ENCODE data around the gene SUPT7L.

DNA sequence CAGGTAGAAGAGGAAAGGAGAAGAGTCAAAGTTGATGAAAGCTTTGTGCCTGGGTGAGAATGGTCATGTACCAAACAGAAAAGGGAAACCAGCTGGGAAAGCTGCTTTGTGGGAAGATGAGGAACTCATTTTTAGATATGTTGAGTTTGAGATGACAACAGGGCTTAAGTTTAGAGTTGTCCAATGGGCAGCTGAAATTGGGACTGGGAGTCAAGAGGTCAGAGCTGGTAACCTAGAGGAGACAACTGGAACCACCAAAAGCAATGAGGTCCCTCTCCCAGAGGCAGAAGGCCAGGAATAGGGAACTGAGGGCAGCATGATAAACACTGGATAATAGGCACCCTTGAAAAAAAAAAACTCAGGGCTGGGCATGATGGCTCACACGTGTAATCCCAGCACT is 49.1 kb upstream of the SUPT7L start:
- TF ChIP-seq FOXA3 (CRISPR knock-in tag; IDR thresholded peaks at IDR 0.05) (no peak), ZNF24 (IDR thresholded peaks at IDR 0.05) (no peak), TAF1 (CRISPR knock-in tag; IDR thresholded peaks at IDR 0.05) (no peak), ZFP37 (CRISPR knock-in tag; IDR thresholded peaks at IDR 0.05; ENCODE audit: borderline replicate concordance) (no peak), ZBTB21 (CRISPR knock-in tag; IDR thresholded peaks at IDR 0.05) (no peak), CC2D1A (CRISPR knock-in tag; IDR thresholded peaks at IDR 0.05) (no peak), CHD4 (IDR thresholded peaks at IDR 0.05; ENCODE audit: borderline replicate concordance, low read length) (no peak), JDP2 (CRISPR knock-in tag; IDR thresholded peaks at IDR 0.05; ENCODE audit: borderline replicate concordance) (no peak), SMAD1 (CRISPR knock-in tag; IDR thresholded peaks at IDR 0.05; ENCODE audit: borderline replicate concordance, low read depth) (no peak), ZBTB20 (CRISPR knock-in tag; IDR thresholded peaks at IDR 0.05; ENCODE audit: borderline replicate concordance, low read depth) (no peak)
- TF ChIP-seq, protein P1, sequence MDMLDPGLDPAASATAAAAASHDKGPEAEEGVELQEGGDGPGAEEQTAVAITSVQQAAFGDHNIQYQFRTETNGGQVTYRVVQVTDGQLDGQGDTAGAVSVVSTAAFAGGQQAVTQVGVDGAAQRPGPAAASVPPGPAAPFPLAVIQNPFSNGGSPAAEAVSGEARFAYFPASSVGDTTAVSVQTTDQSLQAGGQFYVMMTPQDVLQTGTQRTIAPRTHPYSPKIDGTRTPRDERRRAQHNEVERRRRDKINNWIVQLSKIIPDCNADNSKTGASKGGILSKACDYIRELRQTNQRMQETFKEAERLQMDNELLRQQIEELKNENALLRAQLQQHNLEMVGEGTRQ (IDR thresholded peaks at IDR 0.05; ENCODE audit: low read depth, low read length) = no peak
- TF ChIP-seq, protein P1 (CRISPR knock-in tag; IDR thresholded peaks at IDR 0.05; ENCODE audit: borderline replicate concordance) = no peak
- TF ChIP-seq, protein P2, sequence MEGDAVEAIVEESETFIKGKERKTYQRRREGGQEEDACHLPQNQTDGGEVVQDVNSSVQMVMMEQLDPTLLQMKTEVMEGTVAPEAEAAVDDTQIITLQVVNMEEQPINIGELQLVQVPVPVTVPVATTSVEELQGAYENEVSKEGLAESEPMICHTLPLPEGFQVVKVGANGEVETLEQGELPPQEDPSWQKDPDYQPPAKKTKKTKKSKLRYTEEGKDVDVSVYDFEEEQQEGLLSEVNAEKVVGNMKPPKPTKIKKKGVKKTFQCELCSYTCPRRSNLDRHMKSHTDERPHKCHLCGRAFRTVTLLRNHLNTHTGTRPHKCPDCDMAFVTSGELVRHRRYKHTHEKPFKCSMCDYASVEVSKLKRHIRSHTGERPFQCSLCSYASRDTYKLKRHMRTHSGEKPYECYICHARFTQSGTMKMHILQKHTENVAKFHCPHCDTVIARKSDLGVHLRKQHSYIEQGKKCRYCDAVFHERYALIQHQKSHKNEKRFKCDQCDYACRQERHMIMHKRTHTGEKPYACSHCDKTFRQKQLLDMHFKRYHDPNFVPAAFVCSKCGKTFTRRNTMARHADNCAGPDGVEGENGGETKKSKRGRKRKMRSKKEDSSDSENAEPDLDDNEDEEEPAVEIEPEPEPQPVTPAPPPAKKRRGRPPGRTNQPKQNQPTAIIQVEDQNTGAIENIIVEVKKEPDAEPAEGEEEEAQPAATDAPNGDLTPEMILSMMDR (CRISPR knock-in tag; IDR thresholded peaks at IDR 0.05) = no peak
